Tibial artery (tissue), 4 donors: Measurements from ENCODE around the gene DIS3L2.

ENCODE experiments used
- DNase-seq, 2 donors: peaks; one replicate each; pipeline ENCODE4 v3.0.0-alpha.2; 2019
- H3K27ac ChIP-seq, 2 donors: fragments of 200-600 bp; sonication (generic) in 1 of 2; 1 replicate in 1 of 2; 2 replicates in 1 of 2; pipeline ENCODE4 v1.5.1; 2018 to 2019; ENCODE audit warnings: mild to moderate bottlenecking in 1 of 2
- H3K27me3 ChIP-seq, 2 donors: fragments of 200-600 bp; sonication (generic) in 1 of 2; one replicate each; pipeline versions ENCODE4 v1.5.1 to v1.6.0; 2016 to 2019
- H3K36me3 ChIP-seq, 3 donors: fragments of 200-600 bp; sonication (generic) in 2 of 3; one replicate each; pipeline ENCODE4 v1.5.1; 2016 to 2019; ENCODE audit warnings: mild to moderate bottlenecking in 2 of 3
- H3K4me1 ChIP-seq, 4 donors: fragments of 200-600 bp; sonication (generic) in 2 of 4; 1 replicate in 3 of 4; 2 replicates in 1 of 4; pipeline ENCODE4 v1.5.1; 2016 to 2019
- H3K4me3 ChIP-seq, 2 donors: fragments of 200-600 bp; sonication (generic) in 1 of 2; 1 replicate in 1 of 2; 2 replicates in 1 of 2; pipeline ENCODE4 v1.5.1; 2018 to 2019; ENCODE audit warnings: mild to moderate bottlenecking in 2 of 2
- H3K9me3 ChIP-seq, 3 donors: fragments of 200-600 bp; sonication (generic) in 1 of 3; one replicate each; pipeline ENCODE4 v1.5.1; 2016 to 2019
- intact Hi-C: fragments of 100-400 bp; cut with DNase I; formaldehyde crosslinking; loops from one replicate; pipeline ENCODE4 v1.15.0; 2023; ENCODE audit warnings: low total_unique reads
- TF ChIP-seq, protein P1 (sequence below), 2 experiments: fragments of 200-600 bp in 1 of 2; fragments of 450-650 bp in 1 of 2; IDR thresholded peaks; one replicate each; pipeline ENCODE4 v1.5.1; 2017 to 2019; ENCODE audit warnings: antibody characterized with exemption in 2 of 2, mild to moderate bottlenecking in 1 of 2, moderate library complexity in 1 of 2

Gene DIS3L2

DNA sequence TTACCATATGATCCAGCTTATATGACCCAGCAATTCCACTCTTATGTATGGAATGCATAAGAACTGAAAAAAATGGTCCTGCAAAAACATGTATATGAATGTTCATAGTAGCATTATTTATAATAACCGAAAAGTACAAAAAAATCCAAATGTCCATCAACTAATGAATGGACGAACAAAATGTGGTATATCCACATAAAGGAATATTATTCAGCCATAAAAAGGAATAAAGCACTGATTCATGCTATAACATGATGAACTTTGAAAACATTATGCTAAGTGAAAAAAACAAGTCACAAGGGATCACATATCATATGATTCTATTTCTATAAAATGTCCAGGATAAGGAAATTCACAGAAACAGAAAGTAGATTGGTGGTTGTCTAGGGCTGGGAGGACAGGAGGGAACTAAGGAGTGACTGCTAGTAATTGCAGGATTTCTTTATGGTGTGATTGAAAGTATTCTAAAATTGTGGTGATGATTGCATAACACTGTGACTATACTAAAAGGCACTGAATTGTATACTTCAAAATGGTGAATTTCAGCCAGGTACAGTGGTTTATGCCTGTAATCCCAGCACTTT is 10.0 kb upstream of the DIS3L2 start:
- intact Hi-C loops, result no loop called here
- DNase-seq, result no peak
- H3K4me1 ChIP-seq, result no peaks in the 10 kb centered on the region
- no peaks in the 10 kb centered on the region for H3K9me3 ChIP-seq
- peaks cover 0 to 8% of the 10 kb centered on the region in 2 donors for H3K27me3 ChIP-seq
- no peak overlapping the region for H3K4me3 ChIP-seq
- TF ChIP-seq, protein P1, sequence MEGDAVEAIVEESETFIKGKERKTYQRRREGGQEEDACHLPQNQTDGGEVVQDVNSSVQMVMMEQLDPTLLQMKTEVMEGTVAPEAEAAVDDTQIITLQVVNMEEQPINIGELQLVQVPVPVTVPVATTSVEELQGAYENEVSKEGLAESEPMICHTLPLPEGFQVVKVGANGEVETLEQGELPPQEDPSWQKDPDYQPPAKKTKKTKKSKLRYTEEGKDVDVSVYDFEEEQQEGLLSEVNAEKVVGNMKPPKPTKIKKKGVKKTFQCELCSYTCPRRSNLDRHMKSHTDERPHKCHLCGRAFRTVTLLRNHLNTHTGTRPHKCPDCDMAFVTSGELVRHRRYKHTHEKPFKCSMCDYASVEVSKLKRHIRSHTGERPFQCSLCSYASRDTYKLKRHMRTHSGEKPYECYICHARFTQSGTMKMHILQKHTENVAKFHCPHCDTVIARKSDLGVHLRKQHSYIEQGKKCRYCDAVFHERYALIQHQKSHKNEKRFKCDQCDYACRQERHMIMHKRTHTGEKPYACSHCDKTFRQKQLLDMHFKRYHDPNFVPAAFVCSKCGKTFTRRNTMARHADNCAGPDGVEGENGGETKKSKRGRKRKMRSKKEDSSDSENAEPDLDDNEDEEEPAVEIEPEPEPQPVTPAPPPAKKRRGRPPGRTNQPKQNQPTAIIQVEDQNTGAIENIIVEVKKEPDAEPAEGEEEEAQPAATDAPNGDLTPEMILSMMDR (IDR thresholded peaks at IDR 0.05), result no peak
- no peaks in the 10 kb centered on the region for H3K36me3 ChIP-seq
- H3K27ac ChIP-seq, result no peak overlapping the region

DNA sequence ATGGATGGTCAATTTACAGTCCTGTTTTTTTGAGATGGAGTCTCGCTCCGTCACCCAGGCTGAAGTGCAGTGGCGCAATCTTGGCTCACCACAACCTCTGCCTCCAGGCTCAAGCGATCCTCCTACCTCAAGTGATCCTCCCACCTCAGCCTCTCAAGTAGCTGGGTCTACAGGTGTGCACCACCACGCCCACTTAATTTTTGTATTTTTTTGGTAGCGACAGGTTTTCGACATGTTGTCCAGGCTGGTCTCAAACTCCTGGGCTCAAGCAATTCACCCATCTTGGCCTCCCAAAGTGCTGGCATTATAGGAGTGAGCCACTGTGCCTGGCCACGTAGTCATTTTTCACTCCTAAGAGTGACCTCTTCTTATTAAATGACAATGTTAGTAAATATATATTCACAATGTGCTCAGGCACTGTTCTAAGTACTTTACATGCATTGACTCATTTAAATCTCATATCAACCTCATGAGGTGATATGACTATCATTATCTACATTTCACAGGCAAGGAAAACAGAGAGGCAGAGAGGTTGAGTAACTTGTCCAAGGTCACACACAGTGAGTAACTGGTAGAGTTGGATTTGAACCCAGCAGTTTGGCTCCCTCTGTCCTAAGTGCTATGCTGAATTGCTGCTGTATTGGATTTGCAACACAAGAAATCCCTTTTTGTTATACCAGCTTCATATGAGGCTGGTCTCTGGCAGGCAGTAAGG is 5.6 kb upstream of the DIS3L2 start:
- Histone ChIP-seq H3K4me3 (no peak overlapping the region), H3K27me3 (peaks cover 0 to 5% of the 10 kb centered on the region in 2 donors), H3K36me3 (no peaks in the 10 kb centered on the region), H3K4me1 (peaks cover 0 to 4% (median 2%) of the 10 kb centered on the region in 4 donors), H3K27ac (no peak overlapping the region), H3K9me3 (no peaks in the 10 kb centered on the region)
- intact Hi-C loops, result no loop called here
- no peak for DNase-seq
- TF ChIP-seq, protein P1 (IDR thresholded peaks at IDR 0.05), result no peak

DNA sequence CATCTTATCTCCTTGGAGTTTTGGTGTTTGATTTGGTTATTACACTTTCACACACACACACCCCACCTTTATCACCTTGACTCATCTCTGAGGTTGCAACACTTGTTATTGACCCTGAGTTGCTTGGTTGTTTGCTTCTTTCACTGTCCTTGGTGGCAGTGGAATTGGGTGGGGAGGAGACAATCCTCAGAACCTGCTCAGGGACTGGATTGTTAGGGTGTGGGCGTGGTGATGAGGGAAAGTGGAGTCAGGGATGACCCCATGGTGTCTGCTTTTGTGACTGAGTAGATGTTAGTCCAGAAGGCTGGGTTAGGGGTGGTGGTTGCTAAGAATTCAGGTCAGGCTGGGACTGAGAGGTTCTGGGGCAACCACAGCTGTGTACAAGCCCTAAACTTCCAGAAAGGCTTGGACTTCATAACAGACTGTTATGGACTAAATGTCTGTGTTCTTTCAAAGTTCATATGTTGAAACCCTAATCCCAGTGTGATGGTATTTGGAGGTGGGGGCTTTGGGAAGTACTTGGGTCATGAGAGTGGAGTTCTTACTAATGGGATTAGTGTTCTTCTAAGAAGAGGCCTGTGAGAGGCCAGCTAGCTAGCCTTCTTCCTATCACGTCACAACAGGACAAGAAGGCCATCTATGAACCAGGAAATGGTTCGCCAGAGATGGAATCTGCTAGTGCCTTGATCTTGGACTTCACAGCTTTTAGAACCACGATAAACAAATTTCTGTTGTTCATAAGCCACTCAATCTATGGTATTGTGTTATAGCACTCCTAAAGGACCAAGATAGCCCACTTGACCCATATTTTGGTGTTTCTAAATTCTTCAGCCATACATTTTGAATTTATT is 3.4 kb upstream of the DIS3L2 start:
- Histone ChIP-seq H3K27ac (no peak overlapping the region), H3K4me1 (peaks cover 0 to 17% (median 10%) of the 10 kb centered on the region in 4 donors), H3K4me3 (no peak overlapping the region), H3K9me3 (no peaks in the 10 kb centered on the region), H3K36me3 (no peaks in the 10 kb centered on the region), H3K27me3 (peaks cover 0 to 3% of the 10 kb centered on the region in 2 donors)
- TF ChIP-seq, protein P1 (IDR thresholded peaks at IDR 0.05), result no peak
- intact Hi-C loops, result no loop called here
- no peak for DNase-seq

DNA sequence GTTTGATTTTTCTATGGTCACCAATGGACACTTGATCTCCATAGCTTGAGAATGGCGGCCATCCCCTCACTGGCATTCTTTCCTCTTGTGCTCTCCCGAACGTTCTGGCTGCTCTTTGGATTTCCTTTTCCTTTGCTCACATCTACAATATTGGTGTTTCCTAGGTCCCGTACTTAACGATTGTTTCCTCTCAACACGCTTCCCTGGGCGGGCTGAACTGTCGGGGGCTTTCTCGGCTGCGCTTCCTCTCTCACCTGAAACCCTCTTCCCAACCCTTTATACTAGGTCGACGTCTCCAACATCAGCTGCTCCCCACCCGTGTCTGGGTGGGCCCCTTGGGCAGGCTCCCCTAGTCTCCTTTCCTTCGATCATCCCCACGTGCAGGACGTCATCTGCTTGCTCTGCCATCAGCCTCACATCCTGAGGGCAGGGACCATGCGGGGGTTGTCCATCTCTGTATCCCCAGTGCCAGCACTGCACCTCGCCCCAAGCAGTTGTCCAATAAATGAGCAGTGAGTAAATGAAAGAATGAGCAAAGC is 634 bp upstream of the DIS3L2 start:
- no peaks in the 10 kb centered on the region for H3K27me3 ChIP-seq
- H3K9me3 ChIP-seq, result no peaks in the 10 kb centered on the region
- TF ChIP-seq, protein P1 (IDR thresholded peaks at IDR 0.05), result no peak
- no peak for DNase-seq
- H3K4me3 ChIP-seq, result peak overlapping the region; percentile 93 to 98
- H3K4me1 ChIP-seq, result peaks cover 0 to 26% (median 12%) of the 10 kb centered on the region in 4 donors
- intact Hi-C loops, result no loop called here
- no peaks in the 10 kb centered on the region for H3K36me3 ChIP-seq
- peak overlapping the region; percentile 73 to 83 for H3K27ac ChIP-seq

DNA sequence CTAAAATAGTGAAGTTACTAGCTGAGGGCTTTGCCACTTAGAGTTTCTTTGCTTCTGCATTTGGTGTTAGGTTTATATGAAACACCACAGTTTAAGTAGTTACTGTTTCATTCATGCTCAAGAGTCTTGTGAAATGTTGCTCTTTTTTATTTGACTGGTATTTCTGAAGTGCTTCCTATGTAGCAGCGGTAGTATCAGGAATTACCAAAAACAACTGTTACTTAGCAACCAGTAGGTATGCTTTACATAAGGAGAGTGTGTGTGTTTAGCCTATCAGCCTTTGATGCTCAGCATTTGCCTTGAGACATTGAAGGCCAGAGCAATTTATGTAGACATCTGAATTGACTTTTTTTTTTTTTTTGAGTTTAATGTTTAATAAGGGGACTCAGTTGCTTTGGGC is 3.6 kb downstream of the DIS3L2 start:
- TF ChIP-seq, protein P1 (IDR thresholded peaks at IDR 0.05), result no peak
- H3K9me3 ChIP-seq, result no peaks in the 10 kb centered on the region
- intact Hi-C loops, result no loop called here
- H3K27me3 ChIP-seq, result no peaks in the 10 kb centered on the region
- no peak for DNase-seq
- no peaks in the 10 kb centered on the region for H3K36me3 ChIP-seq
- no peak overlapping the region for H3K27ac ChIP-seq
- peaks cover 0 to 26% (median 12%) of the 10 kb centered on the region in 4 donors for H3K4me1 ChIP-seq
- H3K4me3 ChIP-seq, result no peak overlapping the region
